T-helper 1 cell treated with Interleukin-12 subunit alpha and Interleukin-12 subunit beta and Interleukin-4 antibody, amounts not matched to agents 30 μg/mL and 1 μg/mL, for 36 hours (primary cell): ENCODE data around the gene PODN.

Experiments
- H3K27ac Mint-ChIP-seq: one replicate; pipeline ENCODE4 v1.8.0; 2021; ENCODE audit warnings: mild to moderate bottlenecking, mixed read lengths
- H3K27me3 Mint-ChIP-seq: one replicate; pipeline ENCODE4 v1.8.0; 2021; ENCODE audit warnings: low read depth, mixed read lengths
- H3K36me3 Mint-ChIP-seq: one replicate; pipeline ENCODE4 v1.8.0; 2021; ENCODE audit warnings: low read depth, mixed read lengths
- H3K4me1 Mint-ChIP-seq: one replicate; pipeline ENCODE4 v1.8.0; 2021; ENCODE audit warnings: low read depth, mixed read lengths
- H3K4me3 Mint-ChIP-seq: one replicate; pipeline ENCODE4 v1.8.0; 2021; ENCODE audit warnings: mild to moderate bottlenecking, moderate library complexity, mixed read lengths
- H3K9me3 Mint-ChIP-seq: one replicate; pipeline ENCODE4 v1.8.0; 2021; ENCODE audit warnings: mixed read lengths

PODN gene

DNA sequence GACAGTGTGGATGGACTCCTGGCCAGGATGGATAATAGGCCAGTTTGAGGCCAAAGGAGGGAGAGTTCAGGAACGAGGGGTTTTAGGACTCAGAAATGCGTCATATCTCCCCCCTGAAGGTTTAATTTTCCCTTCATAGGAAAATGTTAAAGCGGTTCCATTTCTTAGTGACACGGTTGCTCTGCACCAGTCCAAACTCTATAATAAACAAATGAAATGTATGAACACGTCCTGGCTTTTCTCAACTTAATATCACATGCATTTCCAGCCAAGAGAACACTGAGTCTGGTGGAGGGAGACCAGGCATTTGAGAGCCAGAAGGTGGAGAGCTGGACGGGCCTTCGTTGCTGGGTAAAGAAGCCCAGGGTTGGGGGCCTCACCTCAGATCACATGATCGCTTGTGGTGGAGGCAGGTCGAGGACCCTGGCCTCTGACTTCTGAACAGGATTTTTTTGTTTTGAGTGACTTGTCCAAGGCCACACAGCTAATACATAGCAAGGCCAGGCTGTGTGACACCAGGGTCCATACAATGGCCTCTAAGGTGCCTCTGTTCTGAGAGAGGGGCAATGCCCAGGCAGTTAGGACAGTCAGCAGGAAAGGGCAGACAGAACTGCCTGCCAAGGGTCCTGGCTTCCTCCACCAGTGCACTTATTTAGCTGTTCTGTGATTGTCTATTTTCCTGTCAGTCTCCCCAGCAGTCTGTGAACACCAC lies 69.0 kb downstream of the PODN start:
- H3K9me3 Mint-ChIP-seq, result no peaks in the 10 kb centered on the region
- no peaks in the 10 kb centered on the region for H3K36me3 Mint-ChIP-seq
- no peaks in the 10 kb centered on the region for H3K4me1 Mint-ChIP-seq
- H3K27me3 Mint-ChIP-seq, result no peaks in the 10 kb centered on the region
- no peak overlapping the region for H3K27ac Mint-ChIP-seq
- no peak overlapping the region for H3K4me3 Mint-ChIP-seq

GRCh38 chr1:53131590-53131938 lies 69.6 kb downstream of the PODN start:
- Mint-ChIP-seq H3K27ac (no peak overlapping the region), H3K27me3 (no peaks in the 10 kb centered on the region), H3K9me3 (no peaks in the 10 kb centered on the region), H3K4me1 (no peaks in the 10 kb centered on the region), H3K4me3 (no peak overlapping the region), H3K36me3 (no peaks in the 10 kb centered on the region)

DNA sequence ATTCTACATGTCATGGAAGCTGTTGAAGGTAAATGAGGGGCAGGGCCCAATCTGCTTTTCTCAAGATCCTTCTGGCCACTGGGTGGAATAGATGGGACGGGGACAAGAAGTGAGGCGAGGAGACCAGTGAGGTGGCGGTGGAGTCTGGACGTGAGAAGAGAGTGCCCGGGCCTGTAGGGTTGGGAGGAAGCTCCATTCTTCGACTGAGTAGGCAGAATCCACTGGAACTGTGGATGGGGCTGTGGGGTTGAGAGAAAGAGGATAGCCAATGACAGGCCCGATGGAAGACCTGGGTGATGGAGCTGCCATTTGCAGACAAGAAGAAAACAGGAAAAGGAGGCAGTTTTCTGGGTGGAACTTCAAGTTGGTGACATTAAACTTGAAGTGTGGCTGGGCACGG lies 70.2 kb downstream of the PODN start:
- Mint-ChIP-seq H3K36me3 (no peaks in the 10 kb centered on the region), H3K27ac (no peak overlapping the region), H3K9me3 (peaks cover 1% of the 10 kb centered on the region), H3K27me3 (no peaks in the 10 kb centered on the region), H3K4me1 (no peaks in the 10 kb centered on the region), H3K4me3 (no peak overlapping the region)

GRCh38 chr1:53133261-53134041 lies 71.4 kb downstream of the PODN start:
- no peak overlapping the region for H3K4me3 Mint-ChIP-seq
- H3K27me3 Mint-ChIP-seq, result no peaks in the 10 kb centered on the region
- H3K27ac Mint-ChIP-seq, result no peak overlapping the region
- no peaks in the 10 kb centered on the region for H3K4me1 Mint-ChIP-seq
- H3K9me3 Mint-ChIP-seq, result peaks cover 12% of the 10 kb centered on the region
- no peaks in the 10 kb centered on the region for H3K36me3 Mint-ChIP-seq

GRCh38 chr1:53134042-53134485 lies 72.1 kb downstream of the PODN start:
- Mint-ChIP-seq H3K4me1 (no peaks in the 10 kb centered on the region), H3K4me3 (no peak overlapping the region), H3K27me3 (no peaks in the 10 kb centered on the region), H3K9me3 (peaks cover 14% of the 10 kb centered on the region), H3K27ac (no peak overlapping the region), H3K36me3 (no peaks in the 10 kb centered on the region)
